Fibroblast of lung (primary cell): Measurements from ENCODE around the gene DNAL4.

Experiments
- EZH2 ChIP-seq: IDR thresholded peaks from 2 replicates; pipeline ENCODE4 v1.5.1; 2012; ENCODE audit warnings: low read length, control low read depth, mild to moderate bottlenecking; ENCODE audit errors: missing control alignments
- TF ChIP-seq, protein P1 (sequence below), 2 donors: IDR thresholded peaks in 1 of 2; conservative IDR thresholded peaks in 1 of 2; 1 replicate in 1 of 2; 2 replicates in 1 of 2; pipeline ENCODE4 v1.5.1; 2011 to 2012; ENCODE audit warnings: low read length in 2 of 2, control low read depth in 1 of 2, inconsistent platforms in 1 of 2, low read depth in 1 of 2, mild to moderate bottlenecking in 1 of 2

DNA sequence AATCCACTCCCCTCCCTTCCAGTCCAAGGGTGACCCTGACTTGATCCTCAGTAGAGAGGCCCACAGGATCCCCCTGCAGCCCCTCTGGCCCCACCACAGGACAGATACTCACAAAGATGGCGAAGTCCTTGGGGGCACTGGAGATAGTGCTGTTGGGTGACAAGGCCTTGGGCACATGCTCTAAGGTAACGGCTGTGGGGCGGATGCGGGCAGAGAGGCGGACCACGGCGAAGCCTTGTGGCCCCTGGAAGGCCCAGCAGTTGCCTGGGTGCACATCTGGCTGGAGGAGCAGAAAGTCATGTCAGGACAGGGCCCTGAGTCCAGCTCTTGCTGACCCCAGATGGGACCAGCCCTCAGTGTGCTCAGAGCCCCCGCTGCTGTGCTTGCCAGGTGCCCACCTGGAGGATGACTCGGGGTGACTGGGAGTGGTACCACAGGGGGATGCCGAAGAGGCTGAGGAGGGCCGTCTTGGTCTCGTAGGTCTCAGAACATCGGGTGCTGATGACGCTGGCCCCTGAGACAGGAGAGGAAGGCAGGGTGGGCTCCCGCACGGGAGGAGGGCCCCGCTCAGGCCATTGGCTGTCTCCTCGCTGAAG, 55.4 kb downstream of the DNAL4 start:
- TF ChIP-seq, protein P1, sequence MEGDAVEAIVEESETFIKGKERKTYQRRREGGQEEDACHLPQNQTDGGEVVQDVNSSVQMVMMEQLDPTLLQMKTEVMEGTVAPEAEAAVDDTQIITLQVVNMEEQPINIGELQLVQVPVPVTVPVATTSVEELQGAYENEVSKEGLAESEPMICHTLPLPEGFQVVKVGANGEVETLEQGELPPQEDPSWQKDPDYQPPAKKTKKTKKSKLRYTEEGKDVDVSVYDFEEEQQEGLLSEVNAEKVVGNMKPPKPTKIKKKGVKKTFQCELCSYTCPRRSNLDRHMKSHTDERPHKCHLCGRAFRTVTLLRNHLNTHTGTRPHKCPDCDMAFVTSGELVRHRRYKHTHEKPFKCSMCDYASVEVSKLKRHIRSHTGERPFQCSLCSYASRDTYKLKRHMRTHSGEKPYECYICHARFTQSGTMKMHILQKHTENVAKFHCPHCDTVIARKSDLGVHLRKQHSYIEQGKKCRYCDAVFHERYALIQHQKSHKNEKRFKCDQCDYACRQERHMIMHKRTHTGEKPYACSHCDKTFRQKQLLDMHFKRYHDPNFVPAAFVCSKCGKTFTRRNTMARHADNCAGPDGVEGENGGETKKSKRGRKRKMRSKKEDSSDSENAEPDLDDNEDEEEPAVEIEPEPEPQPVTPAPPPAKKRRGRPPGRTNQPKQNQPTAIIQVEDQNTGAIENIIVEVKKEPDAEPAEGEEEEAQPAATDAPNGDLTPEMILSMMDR (conservative IDR thresholded peaks at IDR 0.05 in 1 of 2, IDR thresholded peaks at IDR 0.05 in 1 of 2; ENCODE audit: low read depth in 1 of 2, low read length in 2 of 2): no peak
- TF ChIP-seq EZH2: no peak
